H1 (cell line): ENCODE measurements around the gene VASP. TPM values are rescaled to one million over a fixed set of nuclear protein-coding genes. Genes with fewer than 3 reads are reported as not detected.

Experiments
- BACH1 ChIP-seq: IDR thresholded peaks from 2 replicates; pipeline ENCODE4 v1.6.1; 2012; ENCODE audit warnings: low read length, improper control_type of control experiment
- TCF12 ChIP-seq: IDR thresholded peaks from 2 replicates; pipeline ENCODE4 v1.6.1; 2011; ENCODE audit warnings: low read depth, mild to moderate bottlenecking, low read length
- polyA plus RNA-seq, 7 experiments: library from polyadenylated mRNA; depleted of rRNA in 3 of 7; stranded (reverse) in 5 of 7; unstranded in 2 of 7; fragments of >200 nt in 5 of 7; fragments of 200-250 nt in 2 of 7; gene quantifications; 1 replicate in 5 of 7; 2 replicates in 1 of 7; 4 replicates in 1 of 7; pipeline versions ENCODE4 v1.2.1 to v1.2.3, GENCODE V29; 2011 to 2013; ENCODE audit warnings: missing spikeins in 2 of 7, mixed read lengths in 2 of 7
- total RNA-seq: library from RNA; stranded (reverse); fragmentation: NEBNext Ultra II Directional; extraction: Animal tissue kit (Norgen Biotek cat#: 25700); gene quantifications from 2 replicates; pipeline ENCODE4 v1.2.1, GENCODE V29; 2021
- TF ChIP-seq, protein P1 (sequence below): IDR thresholded peaks from 2 replicates; pipeline ENCODE4 v1.6.1; 2012; ENCODE audit warnings: inconsistent platforms
- TF ChIP-seq, protein P2 (sequence below): IDR thresholded peaks from 2 replicates; pipeline ENCODE4 v1.6.1; 2012; ENCODE audit warnings: low read length, inconsistent platforms

The VASP gene
- total and polyA plus RNA-seq, 2 of the 8 experiments (the other 6 are each of a cell fraction or from before 2014, with no cell fraction given), result 89.7 to 135 TPM

DNA sequence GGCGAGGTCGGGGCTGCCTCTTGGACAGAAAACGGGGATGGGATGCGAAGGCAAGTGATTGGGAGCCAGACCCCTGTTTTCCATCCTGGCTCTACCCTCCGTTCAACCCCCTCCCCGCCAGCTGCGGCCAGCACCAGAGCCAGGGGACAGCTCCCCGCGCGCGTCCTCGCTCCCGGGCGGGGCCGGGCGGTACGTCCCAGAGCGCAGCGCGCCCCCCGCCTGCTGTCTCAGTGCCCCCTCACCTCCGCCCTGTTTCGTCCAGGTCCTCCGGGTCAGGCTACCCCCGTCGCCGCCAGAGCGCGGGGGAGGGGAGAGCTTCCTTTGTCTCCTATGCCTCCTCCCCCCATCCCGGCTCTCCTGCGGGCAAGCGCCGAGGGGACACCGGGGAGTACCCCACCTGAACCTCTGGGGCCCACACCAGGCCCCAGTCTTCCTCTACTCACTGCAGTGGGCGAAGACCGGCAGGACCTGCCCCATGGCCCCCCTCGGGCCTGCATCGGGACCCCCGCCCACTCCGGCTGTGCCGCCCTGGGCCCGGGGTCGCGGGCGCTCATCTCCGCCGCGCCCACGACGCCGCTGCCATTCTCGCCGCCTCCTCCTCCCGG, 10.8 kb upstream of the VASP start (continued):
- TF ChIP-seq, protein P1, sequence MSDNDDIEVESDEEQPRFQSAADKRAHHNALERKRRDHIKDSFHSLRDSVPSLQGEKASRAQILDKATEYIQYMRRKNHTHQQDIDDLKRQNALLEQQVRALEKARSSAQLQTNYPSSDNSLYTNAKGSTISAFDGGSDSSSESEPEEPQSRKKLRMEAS, result peak; percentile 61; the same call in 1 of the 2 replicates
- TF ChIP-seq BACH1 (0 out of 2 replicates have a peak, but pooled peaks have one; percentile 3), TCF12 (peak; percentile 66; the same call in 1 of the 2 replicates)
- TF ChIP-seq, protein P2, sequence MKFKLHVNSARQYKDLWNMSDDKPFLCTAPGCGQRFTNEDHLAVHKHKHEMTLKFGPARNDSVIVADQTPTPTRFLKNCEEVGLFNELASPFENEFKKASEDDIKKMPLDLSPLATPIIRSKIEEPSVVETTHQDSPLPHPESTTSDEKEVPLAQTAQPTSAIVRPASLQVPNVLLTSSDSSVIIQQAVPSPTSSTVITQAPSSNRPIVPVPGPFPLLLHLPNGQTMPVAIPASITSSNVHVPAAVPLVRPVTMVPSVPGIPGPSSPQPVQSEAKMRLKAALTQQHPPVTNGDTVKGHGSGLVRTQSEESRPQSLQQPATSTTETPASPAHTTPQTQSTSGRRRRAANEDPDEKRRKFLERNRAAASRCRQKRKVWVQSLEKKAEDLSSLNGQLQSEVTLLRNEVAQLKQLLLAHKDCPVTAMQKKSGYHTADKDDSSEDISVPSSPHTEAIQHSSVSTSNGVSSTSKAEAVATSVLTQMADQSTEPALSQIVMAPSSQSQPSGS, result 0 out of 2 replicates have a peak, but pooled peaks have one; percentile 32
- TF ChIP-seq, all 59 proteins: peak for 11
